Stimulated activated CD8-positive, alpha-beta memory T cell treated with anti-CD3 and anti-CD28 coated beads, Interleukin-4, amount 100 ng/mL, for 4 hours (primary cell): ENCODE results near the gene BRMS1.
"Not testable (repeated sequence)": the region's sequence is repeated elsewhere in the genome, so short reads cannot be mapped to it uniquely, and the experiment has no call there.

ENCODE experiments used
- DNase-seq, 2 donors: peaks; one replicate each; pipeline ENCODE4 v3.0.0-alpha.2; 2020; ENCODE audit warnings: low read depth in 2 of 2, low spot score in 1 of 2

Gene BRMS1

GRCh38 chr11:66363187-66363601 lies 18.3 kb upstream of the BRMS1 start:
- no peak for DNase-seq

DNA sequence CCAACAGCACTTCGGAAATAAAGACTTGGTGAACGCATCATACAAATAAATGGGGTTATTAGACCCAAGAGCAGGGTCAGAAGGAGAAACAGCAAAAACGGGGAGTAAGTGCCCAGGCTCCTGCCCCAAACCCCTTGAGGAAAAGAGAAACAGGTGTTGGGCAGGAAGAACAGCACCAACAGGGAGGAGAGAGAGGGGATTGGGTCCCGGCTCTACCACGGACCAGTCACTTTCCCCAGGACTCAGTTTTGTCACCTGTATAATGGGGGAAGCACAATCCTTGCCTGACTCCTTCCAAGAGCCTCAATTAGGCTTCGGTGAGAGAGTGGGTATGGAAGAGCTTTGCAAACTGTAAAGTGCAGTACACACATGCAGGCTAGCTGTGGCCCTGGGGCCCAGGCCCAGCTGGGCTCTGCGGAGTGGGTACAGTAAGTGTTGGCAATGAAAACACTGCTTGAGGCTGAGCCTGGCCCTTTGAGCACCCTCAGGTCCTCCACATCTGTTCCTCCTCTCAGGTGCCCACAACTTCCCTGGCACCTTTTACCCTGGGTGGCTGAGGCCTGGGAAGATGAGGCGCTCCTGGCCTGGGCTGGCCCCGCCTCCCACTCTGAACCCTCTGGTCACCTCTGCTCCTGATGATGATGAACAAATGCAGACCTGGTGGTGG lies 17.7 kb upstream of the BRMS1 start:
- no peak for DNase-seq

- no peak for DNase-seq
These were observed 16.6 kb upstream of the BRMS1 start for GRCh38 chr11:66361502-66361941.

- no peak for DNase-seq
These were observed 15.6 kb upstream of the BRMS1 start for GRCh38 chr11:66360406-66361073.

- DNase-seq, result no peak
These were observed 14.8 kb upstream of the BRMS1 start for GRCh38 chr11:66359662-66360087.

DNA sequence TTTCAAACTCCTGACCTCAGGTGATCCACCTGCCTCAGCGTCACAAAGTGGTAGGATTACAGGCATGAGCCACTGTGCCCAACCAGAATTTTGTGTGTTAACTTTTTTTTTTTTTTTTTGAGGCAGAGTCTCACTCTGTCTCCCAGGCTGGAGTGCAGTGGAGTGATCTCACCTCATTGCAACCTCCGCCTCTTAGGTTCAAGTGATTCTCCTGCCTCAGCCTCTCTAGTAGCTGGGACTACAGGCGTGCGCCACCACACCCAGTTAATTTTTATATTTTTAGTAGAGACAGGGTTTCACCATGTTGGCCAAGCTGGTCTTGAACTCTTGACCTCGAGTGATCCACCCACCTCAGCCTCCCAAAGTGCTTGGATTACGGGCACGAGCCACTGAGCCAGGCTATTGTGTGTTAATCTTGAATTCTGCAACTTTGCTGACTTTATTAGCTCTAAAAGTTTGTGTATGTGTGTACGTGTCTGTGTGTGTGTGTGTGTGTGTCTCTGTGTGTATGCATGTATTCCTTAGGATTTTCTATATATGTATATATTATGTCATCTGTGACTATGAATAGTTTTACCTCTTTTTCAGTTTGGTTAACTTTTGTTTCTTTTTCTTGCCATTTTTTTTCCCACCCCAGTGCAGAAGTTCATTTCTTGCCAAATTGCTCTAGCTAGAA lies 5.8 kb upstream of the BRMS1 start:
- not testable (repeated sequence) for DNase-seq

DNA sequence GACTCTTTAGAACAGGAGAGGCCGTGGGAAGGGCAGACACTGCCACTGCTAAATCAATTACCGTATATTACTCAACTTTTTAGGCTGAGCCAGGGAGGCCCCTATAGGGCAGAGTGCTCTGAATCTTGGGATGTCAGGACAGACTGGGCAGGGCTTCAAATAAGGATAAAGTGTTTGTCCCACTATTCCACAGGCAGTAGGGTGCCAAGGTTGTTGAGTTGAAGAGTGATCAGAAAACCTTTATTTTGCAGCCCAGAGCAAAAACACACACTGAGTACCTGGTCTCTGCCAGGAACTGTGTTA lies 4.1 kb upstream of the BRMS1 start:
- DNase-seq, result no peak

- peak; percentile 56 to 62 for DNase-seq
These were observed 2.7 kb upstream of the BRMS1 start, which contains the start of gene B4GAT1 for GRCh38 chr11:66347425-66348276. Gene B4GAT1, minus strand, starts transcription at chr11:66347629. Its CDS starts 84 bp downstream, at chr11:66347545.

- DNase-seq, result no peak
These were observed 1.8 kb upstream of the BRMS1 start for GRCh38 chr11:66346476-66347424.

GRCh38 chr11:66345316-66345649 lies 379 bp upstream of the BRMS1 start:
- no peak for DNase-seq

DNA sequence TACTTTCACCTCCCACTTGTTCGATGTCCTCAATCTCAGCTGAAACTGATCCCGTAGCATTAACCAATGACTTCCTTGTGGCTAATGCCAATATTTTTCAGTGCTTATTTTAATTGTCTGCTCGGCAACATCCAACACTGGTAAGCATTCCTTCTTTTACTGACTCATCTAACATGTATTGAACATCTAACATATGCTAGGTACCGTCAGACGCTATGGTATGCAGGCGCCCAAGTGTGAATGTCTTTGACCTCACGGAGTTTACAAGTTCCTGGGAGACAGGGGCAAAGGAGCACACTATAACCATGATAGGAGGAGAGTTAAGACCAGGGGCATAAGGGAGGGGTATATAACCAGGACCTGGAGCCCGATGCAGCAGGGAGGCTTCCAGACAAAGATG lies 1.7 kb downstream of the BRMS1 start:
- DNase-seq, result no peak

- no peak for DNase-seq
These were observed 3.3 kb downstream of the BRMS1 start for GRCh38 chr11:66341502-66342126.

GRCh38 chr11:66340596-66341501 lies 4.1 kb downstream of the BRMS1 start:
- DNase-seq, result no peak

GRCh38 chr11:66339686-66340483 lies 5.0 kb downstream of the BRMS1 start:
- DNase-seq, result no peak

- DNase-seq, result no peak
These were observed 5.7 kb downstream of the BRMS1 start for GRCh38 chr11:66339162-66339675.

- no peak for DNase-seq
These were observed 6.4 kb downstream of the BRMS1 start for GRCh38 chr11:66338276-66339161.
